Left kidney (tissue), 8 donors: Measurements from ENCODE around the gene TRIM39. TPM values are rescaled to one million over a fixed set of nuclear protein-coding genes. Genes with fewer than 3 reads are reported as not detected.
"Not testable (repeated sequence)": the region's sequence is repeated elsewhere in the genome, so short reads cannot be mapped to it uniquely, and the experiment has no call there.

ENCODE experiments used
- DNase-seq: peaks from one replicate; pipeline ENCODE4 v3.0.0-alpha.2; 2013
- long read RNA-seq, 8 donors: transcript quantifications; one replicate each; lab custom pipeline, GENCODE V29; 2026
- polyA plus RNA-seq: library from polyadenylated mRNA; unstranded; fragments of 120-200 nt; gene quantifications from one replicate; pipeline ENCODE4 v1.2.1, GENCODE V29; 2013; ENCODE audit not compliant: insufficient read length

The TRIM39 gene
- 16.2 TPM for polyA plus RNA-seq
- long read RNA-seq, donor 1, partial matches to known transcripts = 0 of 1 reads
- long read RNA-seq, donor 1, other reads (novel, unspliced or antisense) = 0 of 1 reads
- long read RNA-seq, donor 2, partial matches to known transcripts = 0 of 1 reads
- long read RNA-seq, donor 2, other reads (novel, unspliced or antisense) = 0 of 1 reads
- long read RNA-seq, donor 3 = 0 reads
- long read RNA-seq, donor 4 = 0 reads
- long read RNA-seq, donor 5 = 0 reads
- long read RNA-seq, donor 6 = 0 reads
- long read RNA-seq, donor 7 = 0 reads
- long read RNA-seq, donor 8 = 0 reads

GRCh38 chr6:30326526-30327231 lies at the start of gene TRIM39:
Gene TRIM39, plus strand, starts transcription at chr6:30326927. Its CDS starts 2,391 bp downstream, at chr6:30329318.
- DNase-seq = peak; percentile 76

- DNase-seq = not testable (repeated sequence)
Observed at GRCh38 chr6:30280988-30281387, 45.7 kb upstream of the TRIM39 start.

GRCh38 chr6:30282522-30282921 lies 44.2 kb upstream of the TRIM39 start:
- no peak for DNase-seq

- DNase-seq = no peak
Observed at GRCh38 chr6:30283761-30284160, 43.0 kb upstream of the TRIM39 start.

GRCh38 chr6:30287139-30287538 lies 39.6 kb upstream of the TRIM39 start:
- DNase-seq = no peak

- DNase-seq = no peak
Observed at GRCh38 chr6:30295837-30296236, 30.9 kb upstream of the TRIM39 start.

GRCh38 chr6:30304002-30304401 lies 22.7 kb upstream of the TRIM39 start:
- DNase-seq = no peak

GRCh38 chr6:30311101-30311500 lies 15.6 kb upstream of the TRIM39 start:
- DNase-seq = no peak

GRCh38 chr6:30311671-30312070 lies 15.1 kb upstream of the TRIM39 start:
- DNase-seq = no peak

GRCh38 chr6:30312266-30312665 lies 14.5 kb upstream of the TRIM39 start:
- no peak for DNase-seq

- no peak for DNase-seq
Observed at GRCh38 chr6:30312676-30313321, 13.9 kb upstream of the TRIM39 start.

- DNase-seq = no peak
Observed at GRCh38 chr6:30315156-30315555, 11.6 kb upstream of the TRIM39 start.

- no peak for DNase-seq
Observed at GRCh38 chr6:30317913-30318589, 8.7 kb upstream of the TRIM39 start.

- DNase-seq = no peak
Observed at GRCh38 chr6:30319146-30319835, 7.4 kb upstream of the TRIM39 start.

- no peak for DNase-seq
Observed at GRCh38 chr6:30321692-30322388, 4.9 kb upstream of the TRIM39 start.

- no peak for DNase-seq
Observed at GRCh38 chr6:30322527-30323501, 3.9 kb upstream of the TRIM39 start.

- no peak for DNase-seq
Observed at GRCh38 chr6:30323806-30324205, 2.9 kb upstream of the TRIM39 start.

- DNase-seq = no peak
Observed at GRCh38 chr6:30325150-30325872, 1.4 kb upstream of the TRIM39 start.

GRCh38 chr6:30325873-30326525 lies 728 bp upstream of the TRIM39 start:
- peak; percentile 78 for DNase-seq
